ENCODE data around the gene GPR153. TPM values are rescaled to one million over a fixed set of nuclear protein-coding genes. Genes with fewer than 3 reads are reported as not detected.

GPR153 gene
- total and polyA plus RNA-seq, 2 donors from 2014 or later: 1.1 to 8.6 TPM

DNA sequence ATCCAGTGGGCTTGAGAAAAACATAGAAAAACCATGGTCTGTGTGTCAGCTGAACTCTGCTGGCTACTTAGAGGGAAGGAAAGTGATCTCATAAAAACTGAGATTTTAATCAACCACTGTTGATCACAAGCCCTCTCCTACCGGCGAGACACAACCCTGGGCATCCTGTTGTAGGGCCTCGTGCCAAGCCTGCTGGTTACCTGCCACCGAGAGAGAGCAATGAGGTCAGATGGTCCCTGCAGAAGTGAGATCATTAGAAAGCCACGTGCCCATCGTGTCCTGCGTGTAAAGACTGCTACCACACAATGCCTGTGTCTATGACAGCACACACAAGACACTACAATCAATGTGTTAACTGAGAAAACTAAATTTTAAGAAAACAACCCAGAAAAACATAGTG, 41.7 kb upstream of the GPR153 start:
- H3K27me3 ChIP-seq (ENCODE audit: control insufficient read depth, insufficient read depth, low read length): no peaks in the 10 kb centered on the region
- no peaks in the 10 kb centered on the region for H3K36me3 ChIP-seq (ENCODE audit: control insufficient read depth in 2 of 3, insufficient read depth in 3 of 3, low read length in 3 of 3)
- H3K4me3 ChIP-seq (ENCODE audit: low read length in 3 of 3): no peak overlapping the region
- no peaks in the 10 kb centered on the region for H3K9me3 ChIP-seq (ENCODE audit: control insufficient read depth in 2 of 3, insufficient read depth in 1 of 3, low read length in 3 of 3)
- DNase-seq: no peak
- TF ChIP-seq, protein P1, sequence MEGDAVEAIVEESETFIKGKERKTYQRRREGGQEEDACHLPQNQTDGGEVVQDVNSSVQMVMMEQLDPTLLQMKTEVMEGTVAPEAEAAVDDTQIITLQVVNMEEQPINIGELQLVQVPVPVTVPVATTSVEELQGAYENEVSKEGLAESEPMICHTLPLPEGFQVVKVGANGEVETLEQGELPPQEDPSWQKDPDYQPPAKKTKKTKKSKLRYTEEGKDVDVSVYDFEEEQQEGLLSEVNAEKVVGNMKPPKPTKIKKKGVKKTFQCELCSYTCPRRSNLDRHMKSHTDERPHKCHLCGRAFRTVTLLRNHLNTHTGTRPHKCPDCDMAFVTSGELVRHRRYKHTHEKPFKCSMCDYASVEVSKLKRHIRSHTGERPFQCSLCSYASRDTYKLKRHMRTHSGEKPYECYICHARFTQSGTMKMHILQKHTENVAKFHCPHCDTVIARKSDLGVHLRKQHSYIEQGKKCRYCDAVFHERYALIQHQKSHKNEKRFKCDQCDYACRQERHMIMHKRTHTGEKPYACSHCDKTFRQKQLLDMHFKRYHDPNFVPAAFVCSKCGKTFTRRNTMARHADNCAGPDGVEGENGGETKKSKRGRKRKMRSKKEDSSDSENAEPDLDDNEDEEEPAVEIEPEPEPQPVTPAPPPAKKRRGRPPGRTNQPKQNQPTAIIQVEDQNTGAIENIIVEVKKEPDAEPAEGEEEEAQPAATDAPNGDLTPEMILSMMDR (IDR thresholded peaks at IDR 0.05; ENCODE audit: borderline replicate concordance, extremely low read depth, insufficient read depth): no peak
- H3K4me1 ChIP-seq (ENCODE audit: control insufficient read depth in 2 of 3, insufficient read depth in 2 of 3, low read depth in 1 of 3, low read length in 3 of 3): no peaks in the 10 kb centered on the region
- intact Hi-C loops (cut with DNase I): no loop called here
- H3K9ac ChIP-seq (ENCODE audit: low read length in 3 of 3): no peak overlapping the region
- H3K27ac ChIP-seq (ENCODE audit: low read depth in 2 of 2, low read length in 2 of 2): no peak overlapping the region
- no peak for FAIRE-seq

DNA sequence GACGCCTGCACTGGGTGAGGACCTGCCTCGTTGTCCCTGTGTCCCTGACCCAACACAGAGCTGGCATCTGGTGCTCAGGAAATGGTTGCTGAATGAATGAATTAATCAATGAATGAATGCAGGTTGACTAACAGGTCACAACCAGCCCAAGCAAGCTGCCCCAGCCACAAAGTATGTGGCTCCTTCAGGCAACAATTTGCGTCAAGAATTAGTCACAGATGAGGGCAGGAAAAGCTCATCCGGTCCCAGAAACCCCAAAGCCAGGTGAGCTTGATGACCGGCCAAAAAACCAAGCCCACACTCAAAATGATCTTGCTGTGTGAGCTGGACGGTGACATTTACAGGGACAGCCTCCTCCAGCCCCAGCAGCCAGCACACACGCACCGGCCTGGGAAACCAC, 40.6 kb upstream of the GPR153 start:
- TF ChIP-seq, protein P1 (IDR thresholded peaks at IDR 0.05; ENCODE audit: borderline replicate concordance, extremely low read depth, insufficient read depth): no peak
- Histone ChIP-seq H3K36me3 (ENCODE audit: control insufficient read depth in 2 of 3, insufficient read depth in 3 of 3, low read length in 3 of 3) (no peaks in the 10 kb centered on the region), H3K4me1 (ENCODE audit: control insufficient read depth in 2 of 3, insufficient read depth in 2 of 3, low read depth in 1 of 3, low read length in 3 of 3) (no peaks in the 10 kb centered on the region), H3K27me3 (ENCODE audit: control insufficient read depth, insufficient read depth, low read length) (no peaks in the 10 kb centered on the region), H3K9ac (ENCODE audit: low read length in 3 of 3) (no peak overlapping the region), H3K27ac (ENCODE audit: low read depth in 2 of 2, low read length in 2 of 2) (no peak overlapping the region), H3K4me3 (ENCODE audit: low read length in 3 of 3) (no peak overlapping the region), H3K9me3 (ENCODE audit: control insufficient read depth in 2 of 3, insufficient read depth in 1 of 3, low read length in 3 of 3) (no peaks in the 10 kb centered on the region)
- FAIRE-seq (no peak), DNase-seq (no peak)
- intact Hi-C loops (cut with DNase I): no loop called here

DNA sequence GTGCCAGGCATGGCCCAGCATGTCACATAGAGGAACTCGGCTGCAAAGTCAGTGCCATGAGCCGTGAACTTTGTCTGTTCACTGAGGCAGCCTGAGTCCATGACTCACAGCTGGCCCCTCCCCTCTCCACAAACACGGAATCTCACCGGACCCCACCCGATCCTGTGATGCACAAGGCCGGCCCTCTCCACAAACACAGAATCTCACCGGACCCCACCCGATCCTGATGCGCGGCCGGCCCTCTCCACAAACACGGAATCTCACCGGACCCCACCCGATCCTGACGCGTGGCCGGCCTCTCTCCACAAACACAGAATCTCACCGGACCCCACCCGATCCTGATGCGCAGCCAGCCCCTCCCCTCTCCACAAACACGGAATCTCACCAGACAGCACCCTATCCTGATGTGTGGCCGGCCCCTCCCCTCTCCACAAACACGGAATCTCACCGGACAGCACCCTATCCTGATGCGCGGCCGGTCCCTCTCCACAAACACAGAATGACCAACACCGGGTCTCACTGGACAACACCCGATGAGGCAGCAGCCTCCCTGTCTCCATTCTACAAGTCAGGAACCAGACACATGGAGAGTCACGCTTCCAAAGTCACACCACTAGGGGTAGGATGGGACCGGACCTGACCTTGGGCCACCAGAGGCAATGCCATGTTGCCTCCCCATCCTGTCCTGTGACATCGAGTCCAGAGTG, 39.6 kb upstream of the GPR153 start:
- Histone ChIP-seq H3K9ac (ENCODE audit: low read length in 3 of 3) (no peak overlapping the region), H3K9me3 (ENCODE audit: control insufficient read depth in 2 of 3, insufficient read depth in 1 of 3, low read length in 3 of 3) (no peaks in the 10 kb centered on the region), H3K4me3 (ENCODE audit: low read length in 3 of 3) (no peak overlapping the region), H3K27me3 (ENCODE audit: control insufficient read depth, insufficient read depth, low read length) (no peaks in the 10 kb centered on the region), H3K27ac (ENCODE audit: low read depth in 2 of 2, low read length in 2 of 2) (no peak overlapping the region), H3K4me1 (ENCODE audit: control insufficient read depth in 2 of 3, insufficient read depth in 2 of 3, low read depth in 1 of 3, low read length in 3 of 3) (no peaks in the 10 kb centered on the region), H3K36me3 (ENCODE audit: control insufficient read depth in 2 of 3, insufficient read depth in 3 of 3, low read length in 3 of 3) (no peaks in the 10 kb centered on the region)
- DNase-seq: no peak
- FAIRE-seq: no peak
- TF ChIP-seq, protein P1 (IDR thresholded peaks at IDR 0.05; ENCODE audit: borderline replicate concordance, extremely low read depth, insufficient read depth): no peak
- intact Hi-C loops (cut with DNase I): no loop called here
